HG03280 (cell line): ENCODE measurements around the gene IMPA2.
A peak's percentile ranks its signal among the peaks of the same experiment; 100 is the strongest.
"Not testable (repeated sequence)": the region's sequence is repeated elsewhere in the genome, so short reads cannot be mapped to it uniquely, and the experiment has no call there.

Source experiments
- ATAC-seq: cut with Tn5 transposase; IDR thresholded peaks from one replicate; pipeline ENCODE4 v1.9.1; 2021; ENCODE audit warnings: mild to moderate bottlenecking, moderate library complexity; ENCODE audit not compliant: unreplicated experiment

The IMPA2 gene

DNA sequence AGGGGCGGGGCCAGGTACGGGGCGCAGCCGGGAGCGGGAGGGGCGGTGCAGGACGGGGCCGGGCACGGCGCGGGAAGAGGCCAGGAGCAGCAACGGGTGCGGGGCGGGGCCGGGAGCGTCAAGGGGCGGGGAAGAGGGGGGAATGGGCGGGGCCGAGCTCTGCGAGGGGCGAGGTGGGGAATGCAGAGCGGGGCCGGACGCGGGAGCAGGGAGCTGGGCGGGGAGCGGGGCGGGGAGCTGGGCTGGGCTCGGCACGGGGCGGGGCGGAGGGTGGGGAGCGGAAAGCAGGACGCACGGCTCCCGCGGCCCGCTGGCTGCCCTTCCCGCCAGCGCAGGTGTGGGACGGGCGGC is at the start of gene IMPA2:
TSS of gene IMPA2 (plus strand) at position 316 of the 351 bp plus-strand sequence. CDS start 163 bp downstream, outside the sequence.
- no peak for ATAC-seq

DNA sequence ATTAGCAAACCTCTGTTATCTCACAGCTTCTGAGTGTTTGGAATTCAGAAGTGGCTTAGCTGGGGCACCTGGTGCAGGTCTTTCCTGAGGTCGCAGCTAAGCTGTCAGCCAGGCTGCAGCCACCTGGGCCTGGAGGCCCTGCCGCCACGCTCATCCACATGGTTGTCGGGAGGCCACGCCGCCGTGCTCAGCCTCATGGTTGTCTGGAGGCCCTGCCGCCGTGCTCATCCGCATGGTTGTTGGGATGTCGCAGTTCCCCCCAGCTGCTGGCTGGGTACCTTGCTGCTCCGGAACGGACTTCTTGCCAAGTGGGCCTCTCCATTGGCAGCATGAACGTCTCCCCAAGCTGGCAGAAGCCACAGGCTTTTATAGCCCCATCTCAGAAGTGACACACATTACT is 48.9 kb upstream of the IMPA2 start:
- ATAC-seq: no peak

DNA sequence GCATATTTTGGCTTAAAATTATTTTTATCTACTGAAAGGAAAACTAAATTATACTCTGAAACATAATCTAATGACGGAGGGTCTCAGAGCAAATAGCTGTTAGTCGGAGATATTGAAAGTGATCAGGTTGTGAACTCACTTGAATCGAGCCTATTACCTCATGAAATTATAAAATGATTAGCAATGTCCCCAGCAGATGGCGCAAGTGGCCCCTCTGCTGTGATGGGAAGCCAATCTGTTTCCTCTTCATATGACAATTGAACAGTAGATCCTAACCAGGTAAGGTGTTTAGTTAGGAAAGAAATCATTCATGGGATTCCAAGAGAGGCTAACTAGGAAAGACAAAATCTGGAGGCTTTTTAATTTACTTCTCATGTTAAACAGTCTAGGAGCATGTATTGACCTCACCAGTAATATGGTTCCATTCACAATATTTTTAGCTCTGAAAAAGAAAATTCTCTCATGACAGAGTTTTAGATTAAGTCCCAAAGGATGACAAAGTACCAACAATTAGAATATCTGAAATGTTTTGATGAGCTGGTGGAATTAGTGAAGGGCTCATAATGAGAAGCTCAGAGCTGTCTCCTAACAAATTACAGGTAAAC is 43.3 kb upstream of the IMPA2 start:
- ATAC-seq: peak; percentile 52

DNA sequence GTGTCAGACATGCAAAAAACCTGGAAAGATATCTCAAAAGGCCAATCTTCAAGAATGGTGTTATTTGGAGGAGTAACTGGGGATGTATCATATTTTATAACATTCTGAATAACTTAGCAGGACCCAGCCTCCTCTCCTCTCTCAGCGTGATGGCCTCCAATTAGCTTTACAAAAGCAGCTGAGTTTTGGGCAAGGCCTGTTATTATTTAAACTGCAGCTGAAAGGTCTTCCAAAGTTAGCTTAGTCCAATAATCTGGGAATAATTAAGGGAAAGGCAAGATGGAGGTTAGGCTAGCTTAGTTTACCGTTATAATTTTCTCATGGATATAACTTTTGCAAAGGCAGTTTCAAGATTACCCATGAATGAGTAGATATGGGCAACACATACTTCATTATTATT is 40.4 kb upstream of the IMPA2 start:
- ATAC-seq: no peak

DNA sequence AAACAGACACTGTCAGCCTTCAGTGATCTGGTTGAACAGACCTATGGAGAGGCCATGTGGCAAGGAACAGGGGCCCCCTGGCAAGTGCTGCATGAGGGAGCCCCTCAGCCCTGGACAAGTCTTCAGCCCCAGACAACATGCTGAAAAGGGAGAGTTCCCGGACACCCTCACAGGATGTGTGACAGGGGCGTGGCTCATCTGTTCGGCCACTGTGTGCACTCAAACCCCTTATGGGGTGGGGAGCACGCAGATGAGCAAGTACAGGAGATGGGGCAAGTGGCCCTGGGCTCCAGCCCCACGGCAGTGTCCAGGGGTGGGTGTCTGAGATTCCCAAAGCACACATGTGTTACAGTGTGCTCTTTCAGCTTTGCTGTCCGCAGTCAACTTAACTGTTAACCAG is 37.8 kb upstream of the IMPA2 start:
- no peak for ATAC-seq

DNA sequence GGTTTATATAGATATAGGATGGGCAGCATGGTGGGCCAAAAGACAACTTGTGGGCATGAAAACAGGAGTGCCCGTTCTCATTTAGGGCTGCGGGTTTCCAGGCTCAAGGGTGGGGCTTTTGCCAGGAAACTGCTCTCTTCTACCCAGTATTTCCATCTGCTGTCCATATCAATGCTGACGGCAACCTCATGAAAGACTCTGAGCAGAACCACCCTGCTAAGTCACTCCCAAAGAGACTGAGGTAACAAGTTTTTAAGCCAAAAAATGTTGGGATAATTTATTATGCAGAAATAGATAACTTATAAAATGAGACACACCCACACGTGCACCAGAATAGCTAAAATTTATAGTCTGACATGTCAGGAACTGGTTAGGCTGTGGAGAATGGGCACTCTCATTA is 37.1 kb upstream of the IMPA2 start:
- ATAC-seq: no peak

DNA sequence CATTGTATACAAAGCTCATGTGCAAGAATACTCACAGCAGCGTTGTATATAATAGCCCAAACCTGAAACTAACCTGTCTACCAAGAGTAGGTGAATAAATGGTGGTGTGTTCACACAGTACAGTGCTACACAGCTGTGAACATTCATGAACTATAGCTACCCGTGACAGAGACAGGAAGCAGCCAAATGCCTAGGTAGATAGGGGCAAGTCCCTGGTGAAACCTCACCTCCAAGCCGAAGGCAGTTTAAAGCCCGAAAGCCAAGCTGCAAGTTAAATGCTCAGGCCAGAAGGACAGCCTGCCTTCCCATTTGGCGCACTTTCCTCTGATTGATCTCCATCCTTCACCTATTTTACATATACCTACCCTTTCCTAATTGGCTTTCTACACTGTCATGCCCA is 36.5 kb upstream of the IMPA2 start:
- ATAC-seq: no peak

DNA sequence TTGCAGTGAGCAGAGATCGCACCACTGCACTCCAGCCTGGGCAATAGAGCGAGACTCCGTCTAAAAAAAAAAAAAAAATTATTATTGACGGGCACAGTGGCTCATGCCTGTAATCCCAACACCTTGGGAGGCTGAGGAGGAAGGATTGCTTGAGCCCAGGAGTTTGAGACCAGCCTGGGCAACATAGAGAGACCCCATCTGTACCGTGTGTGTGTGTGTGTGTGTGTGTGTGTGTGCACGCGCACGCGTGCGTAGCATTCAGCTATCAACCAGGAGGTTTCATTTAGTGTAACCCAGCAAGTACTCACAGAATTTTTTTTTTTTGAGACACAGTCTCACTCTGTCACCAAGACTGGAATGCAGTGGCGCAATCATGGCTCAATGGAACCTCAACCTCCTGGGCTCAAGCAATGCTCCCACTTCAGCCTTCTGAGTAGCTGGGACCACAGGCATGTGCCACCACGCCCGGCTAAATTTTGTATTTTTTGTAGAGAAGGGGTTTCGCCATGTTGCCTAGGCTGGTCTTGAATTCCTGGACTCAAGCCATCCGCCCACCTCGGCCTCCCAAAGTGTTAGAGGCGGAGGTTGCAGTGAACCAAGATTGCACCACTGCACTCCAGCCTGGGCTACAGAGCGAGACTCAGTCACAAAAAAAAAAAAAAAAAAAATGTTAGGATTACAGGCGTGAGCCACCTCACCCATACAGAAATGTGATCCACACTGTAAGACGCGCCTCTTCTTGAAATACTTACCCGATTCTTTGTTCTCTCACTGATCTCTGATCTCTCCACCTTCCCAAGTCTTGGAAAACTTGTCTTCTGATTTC is 35.3 kb upstream of the IMPA2 start:
- ATAC-seq: not testable (repeated sequence)

DNA sequence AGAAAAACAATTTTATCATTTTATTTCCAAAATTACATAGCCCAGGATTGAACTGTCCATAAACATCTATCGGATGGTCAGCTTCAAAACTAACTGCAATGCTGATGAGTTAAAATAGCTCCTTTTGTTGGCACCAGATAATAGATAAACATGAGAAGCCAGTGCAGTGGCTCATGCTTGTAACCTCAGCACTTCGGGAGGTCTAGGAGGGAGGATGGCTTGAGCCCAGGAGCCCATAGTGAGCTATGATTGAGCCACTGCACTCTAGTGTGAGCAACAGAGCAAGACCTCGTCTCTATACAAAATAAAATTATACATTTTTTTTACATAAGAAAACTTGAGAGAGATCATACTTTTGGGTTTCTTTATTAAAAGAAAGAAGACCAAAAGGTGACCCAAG is 34.6 kb upstream of the IMPA2 start:
- ATAC-seq: peak; percentile 8

DNA sequence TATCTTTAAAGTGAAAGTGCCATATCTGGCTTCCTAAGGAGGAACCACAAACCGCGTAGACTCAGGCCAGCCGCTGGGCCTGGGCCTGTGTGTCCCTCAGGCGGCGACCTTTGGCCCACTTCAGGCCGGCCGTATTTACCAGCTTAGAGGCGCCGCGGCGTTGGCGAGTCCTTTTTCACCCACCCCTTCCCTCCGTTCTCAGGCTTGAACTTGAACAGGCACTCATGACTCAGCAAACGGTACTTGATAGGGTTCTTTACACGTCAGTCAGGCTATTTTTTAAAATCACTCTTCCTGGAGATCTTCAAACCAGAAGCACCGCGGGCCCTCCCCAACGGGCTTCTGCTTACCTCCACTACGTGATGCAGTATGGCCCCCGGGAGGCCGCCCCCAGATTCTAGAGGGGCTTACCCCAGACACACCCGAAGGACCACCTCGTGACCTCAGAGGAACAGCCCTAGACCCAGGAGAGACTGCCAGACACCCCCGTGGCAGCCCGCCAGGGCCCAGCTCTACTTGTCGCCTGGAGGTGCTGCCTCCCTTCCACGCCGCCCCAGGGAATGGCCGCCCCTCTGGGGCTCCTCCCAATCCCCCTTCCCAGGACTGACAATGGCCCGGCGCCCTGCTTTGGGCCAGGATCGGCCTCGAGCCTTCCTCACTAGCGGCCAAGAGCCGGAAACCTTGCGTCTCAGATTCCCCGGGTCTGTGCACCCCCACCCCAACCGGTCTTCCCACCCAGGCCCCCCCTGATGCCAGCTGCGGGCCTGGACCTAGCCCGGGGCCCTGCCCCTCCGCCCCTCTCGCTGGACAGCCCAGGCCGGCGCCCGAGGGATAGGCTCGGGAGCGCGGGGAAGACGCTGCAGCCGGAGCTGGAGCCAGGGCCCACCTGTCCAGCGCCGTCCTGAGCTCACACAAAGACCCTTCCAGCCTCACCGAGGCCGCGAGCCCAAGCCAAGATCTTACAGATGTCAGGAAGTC is 33.8 kb upstream of the IMPA2 start:
- ATAC-seq: peak; percentile 81

DNA sequence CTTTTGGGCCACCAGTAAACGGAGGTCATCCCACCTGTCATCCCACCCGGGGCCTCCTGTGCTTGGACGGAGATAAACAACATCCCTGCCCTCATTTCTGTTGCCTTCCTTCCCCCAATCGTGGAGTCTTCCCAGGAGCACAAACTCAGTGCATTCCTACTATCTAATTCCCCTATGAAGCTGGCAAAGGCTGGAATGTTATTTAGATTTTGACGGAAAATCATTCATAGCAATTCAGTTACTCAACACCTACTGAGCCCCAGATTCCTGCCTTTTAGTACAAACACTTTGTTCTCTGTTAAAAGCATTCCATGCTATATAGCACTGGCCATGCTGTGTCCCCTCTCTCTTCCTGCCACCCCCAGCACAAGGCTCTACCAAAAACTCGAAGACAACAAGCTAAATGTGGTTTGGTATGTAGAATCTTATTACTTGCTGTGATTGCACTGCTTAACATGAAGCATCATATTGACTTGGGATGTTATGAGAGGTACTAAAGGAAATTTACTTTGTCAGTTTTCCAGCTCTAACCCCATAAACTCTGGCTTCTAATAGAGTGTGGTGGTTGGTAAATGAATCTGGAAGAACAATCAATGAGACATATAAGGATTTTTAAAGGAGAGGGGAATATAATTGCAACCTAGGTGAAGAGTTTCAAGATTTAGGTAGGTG is 32.3 kb upstream of the IMPA2 start:
- no peak for ATAC-seq

DNA sequence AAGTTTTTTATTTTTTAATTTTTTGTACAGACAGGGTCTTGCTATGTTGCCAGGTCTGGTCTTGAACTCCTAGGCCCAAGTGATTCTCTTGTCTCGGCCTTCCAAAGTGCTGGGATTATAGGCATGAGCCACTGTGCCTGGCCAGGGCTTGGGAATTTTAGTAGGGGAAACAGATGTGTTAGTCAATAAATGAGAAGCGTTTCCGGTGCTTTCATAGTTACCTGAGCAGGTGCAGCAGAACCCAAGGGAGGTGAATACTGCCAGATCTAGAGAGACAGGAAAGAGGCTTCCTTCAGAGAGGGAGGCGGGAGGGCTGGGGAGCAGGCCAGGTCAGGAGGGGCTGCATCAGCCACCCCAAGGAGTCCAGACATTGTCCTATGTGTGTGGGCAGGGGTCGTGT is 30.5 kb upstream of the IMPA2 start:
- ATAC-seq: no peak

DNA sequence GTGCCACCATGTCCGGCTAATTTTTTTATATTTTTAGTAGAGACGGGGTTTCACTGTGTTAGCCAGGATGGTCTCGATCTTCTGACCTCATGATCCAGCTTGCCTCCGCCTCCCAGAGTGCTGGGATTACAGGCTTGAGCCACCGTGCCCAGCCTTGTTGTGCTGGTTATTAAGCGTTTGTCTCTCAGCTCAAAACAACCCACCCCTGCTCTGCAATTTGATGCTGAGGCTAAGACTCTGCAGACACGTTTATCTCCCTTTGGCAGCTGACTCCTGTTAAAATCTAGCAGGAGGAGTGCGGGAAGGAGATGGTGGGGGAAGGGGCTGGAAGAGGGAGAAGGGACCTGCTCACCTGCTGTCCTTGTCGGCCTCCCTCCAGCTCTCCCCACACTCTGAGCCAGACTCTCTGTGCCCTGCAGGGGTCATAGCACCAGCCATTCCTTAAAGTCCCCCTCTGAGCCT is 29.9 kb upstream of the IMPA2 start:
- no peak for ATAC-seq

DNA sequence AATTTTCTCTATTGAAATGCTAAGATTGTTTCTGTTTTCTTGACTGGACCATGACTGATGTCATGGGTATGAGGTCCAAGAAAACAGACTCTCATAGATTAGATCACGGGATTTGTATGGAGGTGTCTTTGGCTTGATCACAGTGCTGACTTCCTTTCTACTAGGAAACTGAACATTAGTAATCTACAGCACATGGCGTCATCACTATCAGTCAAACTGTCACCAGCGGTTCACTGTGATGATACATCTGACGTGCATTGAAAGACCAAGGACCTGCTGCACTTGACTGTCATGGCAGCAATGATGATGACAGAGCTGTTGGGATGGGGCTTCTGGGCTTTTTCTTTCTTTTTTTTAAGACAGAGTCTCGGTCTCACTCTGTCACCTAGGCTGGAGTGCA is 28.2 kb upstream of the IMPA2 start:
- ATAC-seq: no peak

DNA sequence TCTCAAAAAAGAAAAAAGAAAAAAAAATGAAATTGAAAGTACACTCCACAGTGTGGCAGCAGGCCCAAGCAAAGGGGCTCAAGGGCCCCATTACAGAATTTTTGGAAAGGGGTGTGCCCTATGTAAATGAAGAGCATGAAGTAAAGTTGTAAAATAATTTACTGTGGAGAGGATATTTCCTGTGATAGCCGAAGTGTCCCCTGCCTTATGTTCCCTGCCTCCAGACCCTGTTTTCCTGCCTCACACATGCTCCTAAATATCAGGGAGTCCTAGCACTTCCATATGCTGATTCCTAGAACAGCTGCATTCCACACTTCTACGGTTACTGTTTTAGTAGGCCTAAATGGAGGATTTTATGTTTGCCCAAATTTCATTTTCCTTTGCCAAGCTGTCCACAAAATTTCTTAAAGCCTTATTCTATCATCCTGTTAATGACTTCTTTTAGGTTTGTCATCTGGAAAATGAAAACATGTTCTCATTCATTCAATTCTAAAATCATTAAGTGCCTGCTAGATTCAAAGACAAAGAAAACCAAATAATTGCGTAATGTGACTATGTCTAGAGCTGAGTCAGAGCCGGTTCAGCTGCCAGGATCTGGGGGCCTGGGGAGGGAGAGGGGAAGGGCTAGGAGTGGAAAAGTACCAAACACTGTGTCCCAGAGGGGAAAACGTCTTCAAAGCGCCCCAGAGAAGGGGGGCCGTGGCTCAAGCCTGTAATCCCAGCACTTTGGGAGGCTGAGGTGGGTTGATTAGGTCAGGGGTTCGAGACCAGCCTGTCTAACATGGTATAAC is 25.9 kb upstream of the IMPA2 start:
- ATAC-seq: no peak

DNA sequence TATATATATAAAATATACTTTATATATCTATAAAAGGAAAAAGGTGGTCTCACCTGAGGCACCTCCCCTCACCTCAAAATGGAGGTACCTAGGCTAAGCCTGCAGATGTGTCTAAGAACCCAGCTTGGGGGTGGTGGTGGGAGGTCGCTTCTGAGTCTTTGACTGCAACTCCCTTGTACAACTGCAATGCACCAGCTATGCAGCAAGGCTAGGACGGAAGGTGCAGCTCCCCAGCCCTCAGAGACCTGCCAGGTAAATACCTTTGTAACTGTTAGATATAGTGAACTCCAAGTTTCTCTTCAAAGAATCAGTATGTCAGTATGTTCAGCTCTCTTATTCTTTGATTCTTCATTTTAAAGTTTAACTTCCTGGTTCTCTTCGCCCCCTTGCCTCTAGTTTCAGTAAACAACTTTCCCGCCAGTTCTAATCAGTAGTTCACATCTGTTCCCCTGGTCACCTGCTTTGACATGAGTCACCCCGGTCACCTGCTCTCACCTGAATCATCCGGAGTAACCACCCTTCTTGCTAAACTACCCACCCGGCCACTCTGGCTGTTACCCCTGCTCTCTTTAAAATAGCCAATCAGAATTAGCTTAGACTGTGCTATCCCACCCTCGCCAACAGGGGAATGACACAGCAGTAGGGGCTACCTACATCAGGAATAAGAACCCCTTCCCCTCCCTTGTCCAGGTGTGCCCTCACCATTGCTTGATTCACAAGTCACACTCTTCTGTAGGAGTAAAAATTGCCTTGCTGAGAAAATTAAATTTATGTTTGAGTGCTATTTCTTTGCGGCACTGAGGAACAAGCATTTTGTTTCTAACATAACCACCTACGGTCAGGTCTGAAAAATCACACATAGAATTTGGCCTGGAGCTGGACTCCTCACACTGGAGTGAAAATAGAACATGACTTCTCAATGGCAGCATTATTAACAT is 24.7 kb upstream of the IMPA2 start:
- no peak for ATAC-seq

DNA sequence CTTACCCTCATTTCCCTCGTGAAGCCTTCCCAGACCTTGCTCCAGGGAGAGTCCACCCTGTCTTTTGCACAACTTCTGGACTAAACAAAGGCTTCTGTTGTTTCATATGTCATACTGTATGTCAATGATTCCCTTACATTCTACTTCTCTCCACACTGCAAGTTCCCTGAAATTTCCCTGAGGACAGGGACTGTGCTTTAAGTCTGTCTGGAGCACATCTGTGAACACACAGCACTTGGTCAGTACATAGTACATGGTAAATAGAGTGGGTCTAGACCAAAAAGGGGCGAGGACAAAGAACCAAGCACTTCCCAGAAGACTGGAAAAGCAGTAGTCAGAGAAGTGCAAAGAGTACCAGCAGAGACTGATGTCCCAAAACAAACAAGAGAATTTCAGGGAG is 23.7 kb upstream of the IMPA2 start:
- ATAC-seq: no peak

DNA sequence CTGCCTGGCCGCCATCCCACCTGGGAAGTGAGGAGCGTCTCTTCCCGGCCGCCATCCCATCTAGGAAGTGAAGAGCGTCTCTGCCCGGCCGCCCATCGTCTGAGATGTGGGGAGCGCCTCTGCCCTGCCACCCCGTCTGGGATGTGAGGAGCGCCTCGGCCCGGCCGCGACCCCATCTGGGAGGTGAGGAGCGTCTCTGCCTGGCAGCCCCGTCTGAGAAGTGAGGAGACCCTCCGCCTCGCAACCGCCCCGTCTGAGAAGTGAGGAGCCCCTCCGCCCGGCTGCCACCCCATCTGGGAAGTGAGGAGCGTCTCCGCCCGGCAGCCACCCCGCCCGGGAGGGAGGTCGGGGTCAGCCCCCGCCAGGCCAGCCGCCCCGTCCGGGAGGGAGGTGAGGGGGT is 21.7 kb upstream of the IMPA2 start:
- not testable (repeated sequence) for ATAC-seq
